Transverse colon (tissue), 4 donors: ENCODE results near the gene LINGO3. TPM values are rescaled to one million over a fixed set of nuclear protein-coding genes. Genes with fewer than 3 reads are reported as not detected.

Experiments
- DNase-seq: peaks from one replicate; pipeline ENCODE4 v3.0.0-alpha.2; 2019
- H3K27ac ChIP-seq, 4 donors: fragments of 200-600 bp; sonication (generic); 2 replicates each; pipeline ENCODE4 v1.5.1; 2016 to 2018; ENCODE audit warnings: inconsistent platforms in 4 of 4
- H3K27me3 ChIP-seq: fragments of 200-600 bp; sonication (generic); 2 replicates; pipeline ENCODE4 v1.5.1; 2017; ENCODE audit warnings: inconsistent platforms
- H3K36me3 ChIP-seq, 4 donors: fragments of 200-600 bp; sonication (generic); 2 replicates each; pipeline ENCODE4 v1.5.1; 2017 to 2019; ENCODE audit warnings: inconsistent platforms in 4 of 4
- H3K4me1 ChIP-seq, 4 donors: fragments of 200-600 bp; sonication (generic); 2 replicates each; pipeline ENCODE4 v1.5.1; 2017 to 2020; ENCODE audit warnings: inconsistent platforms in 4 of 4
- H3K4me3 ChIP-seq, 4 donors: fragments of 200-600 bp; sonication (generic); 1 replicate in 1 of 4; 2 replicates in 3 of 4; pipeline versions ENCODE4 v1.5.1 to v1.6.1; 2017 to 2019; ENCODE audit warnings: inconsistent platforms in 4 of 4
- H3K9me3 ChIP-seq, 2 donors: fragments of 200-600 bp; sonication (generic); 2 replicates each; pipeline ENCODE4 v1.5.1; 2017 to 2019; ENCODE audit warnings: inconsistent platforms in 2 of 2
- CTCF ChIP-seq, 5 experiments: fragments of 200-600 bp in 3 of 5; fragments of 450-650 bp in 2 of 5; sonication (generic) in 3 of 5; IDR thresholded peaks; 1 replicate in 2 of 5; 2 replicates in 3 of 5; pipeline ENCODE4 v1.5.1; 2016 to 2017; ENCODE audit warnings: antibody characterized with exemption in 5 of 5, inconsistent platforms in 3 of 5, mild to moderate bottlenecking in 2 of 5, moderate library complexity in 1 of 5
- EP300 ChIP-seq: sonication (generic); formaldehyde crosslinking; IDR thresholded peaks from one replicate; pipeline ENCODE4 v1.6.1; 2017; ENCODE audit warnings: antibody characterized with exemption, low read depth
- POLR2A ChIP-seq: fragments of 450-650 bp; IDR thresholded peaks from one replicate; pipeline ENCODE4 v1.6.1; 2016; ENCODE audit warnings: antibody characterized with exemption, mild to moderate bottlenecking, moderate library complexity
- POLR2AphosphoS5 ChIP-seq, 3 donors: sonication (generic); formaldehyde crosslinking; IDR thresholded peaks; one replicate each; pipeline ENCODE4 v1.6.1; 2016; ENCODE audit warnings: antibody characterized with exemption in 3 of 3
- WGBS, 2 donors: methylation state at CpG; one replicate each; pipeline ENCODE4 v1.1.5; 2018; ENCODE audit warnings: low coverage in 1 of 2; 5-methylcytosine and 5-hydroxymethylcytosine counted together
- in situ Hi-C, 4 donors: fragments of 200-750 bp; cut with MboI; loops; one replicate each; pipeline versions ENCODE4 v1.15.0 to v1.15.1; 2017; ENCODE audit warnings: low sequenced_read_pairs in 3 of 4, low pct_ligation_motif_present in 1 of 4, low pct_unique_long_range_greater_than_20kb in 1 of 4
- intact Hi-C: fragments of 100-400 bp; cut with DNase I; formaldehyde crosslinking; loops from one replicate; pipeline ENCODE4 v1.15.1; 2023; ENCODE audit warnings: low total_unique reads
- total RNA-seq, 4 donors: library from RNA; depleted of rRNA; stranded (reverse); fragments of >200 nt; gene quantifications; one replicate each; pipeline ENCODE4 v1.1.0, GENCODE V29; 2016

The LINGO3 gene
- total RNA-seq, 4 donors from 2014 or later, result 0.27 to 1.5 (median 0.64) TPM; not detected in 1

DNA sequence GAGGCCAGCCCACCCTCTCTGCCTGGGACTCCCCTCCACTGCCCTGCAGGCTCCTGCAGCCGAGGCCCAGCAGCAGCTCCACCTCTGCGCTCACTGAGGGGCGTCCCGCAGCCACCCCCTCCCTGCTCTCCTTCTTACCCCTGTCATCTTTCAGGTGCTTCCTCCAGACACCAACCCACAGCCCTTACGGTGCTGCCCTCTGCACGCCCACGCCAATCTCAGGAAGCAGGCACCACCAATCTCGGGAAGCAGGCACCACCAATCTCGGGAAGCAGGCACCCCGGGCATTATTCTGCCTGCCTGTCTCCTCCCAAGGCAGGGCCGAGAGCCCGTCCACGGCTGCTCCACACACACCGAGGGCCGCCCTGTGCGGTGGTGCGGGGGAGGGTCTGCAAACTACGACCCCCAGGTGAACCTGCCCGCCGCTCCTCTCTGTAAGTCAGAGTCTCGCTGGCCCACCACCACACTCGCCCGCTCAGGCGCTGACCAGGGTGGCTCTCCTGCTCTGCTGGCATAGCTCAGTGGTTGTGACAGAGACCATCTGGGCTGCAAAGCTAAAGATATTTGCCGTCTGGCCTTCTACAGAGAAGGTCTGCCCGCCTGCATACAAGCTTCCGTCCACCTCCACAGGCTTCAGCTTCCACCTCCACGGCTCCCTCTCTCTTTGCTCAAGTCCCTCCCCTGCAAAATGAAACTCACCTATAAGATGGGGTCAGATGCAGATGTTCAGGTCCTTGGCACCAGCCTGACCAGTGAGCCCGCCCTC, 17.5 kb upstream of the LINGO3 start:
- DNase-seq, result no peak
- H3K4me1 ChIP-seq, result peaks cover 18 to 30% (median 27%) of the 10 kb centered on the region in 4 donors
- H3K27ac ChIP-seq, result no peak overlapping the region
- no peaks in the 10 kb centered on the region for H3K27me3 ChIP-seq
- peaks cover 0 to 3% (median 0%) of the 10 kb centered on the region in 4 donors for H3K36me3 ChIP-seq
- no peak overlapping the region for H3K4me3 ChIP-seq
- WGBS, 2 donors, result 78% methylated on average over 22 of the region's 29 CpGs; no CpG with 5 or more reads in 1 of the 2 donors
- TF ChIP-seq CTCF (IDR thresholded peaks at IDR 0.05), result no peak
- TF ChIP-seq POLR2A, result no peak
- TF ChIP-seq EP300, result no peak
- TF ChIP-seq POLR2AphosphoS5 (IDR thresholded peaks at IDR 0.05), result no peak
- no peaks in the 10 kb centered on the region for H3K9me3 ChIP-seq
- in situ Hi-C loops, result no loop called here
- intact Hi-C loops, result loop anchor here (10.0 kb wide), 1 partner anchor 171 kb away; the partner anchor contains the start of gene AP3D1

DNA sequence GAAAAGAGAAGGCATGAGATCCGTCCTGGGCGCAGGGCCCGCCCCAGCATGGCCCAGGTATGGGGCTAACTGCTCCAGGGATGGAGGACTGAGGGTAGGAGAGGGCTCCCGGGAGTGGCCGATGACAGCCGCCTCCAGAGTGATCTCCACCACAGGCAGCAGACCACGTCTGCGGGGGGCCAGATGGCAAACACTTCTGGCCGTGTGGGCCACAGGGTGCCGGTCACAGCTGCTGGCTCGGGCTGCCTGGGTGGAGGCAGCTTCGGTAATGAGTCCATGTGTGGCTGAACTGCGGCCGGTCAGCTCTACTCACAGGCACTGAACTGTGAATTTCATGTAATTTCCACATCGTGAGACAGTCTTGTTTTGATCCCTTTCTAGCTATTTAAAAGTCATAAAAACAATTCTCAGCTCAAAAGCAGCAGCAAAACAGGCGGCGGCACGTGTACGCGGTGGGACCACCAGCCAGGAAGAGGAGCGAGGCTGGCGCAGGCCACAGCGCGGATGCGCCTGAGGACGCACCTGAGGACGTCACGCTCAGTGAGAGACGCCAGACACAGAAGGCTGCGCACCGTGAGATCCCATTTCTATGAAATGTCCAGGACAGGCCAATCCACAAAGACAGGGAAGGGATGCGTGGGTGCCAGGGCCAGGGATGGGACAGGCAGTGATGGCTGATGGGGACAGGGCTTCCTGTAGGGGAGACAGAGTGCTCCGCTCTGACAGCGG, 16.4 kb upstream of the LINGO3 start:
- WGBS, 2 donors, result 88% methylated on average over 34 of the region's 34 CpGs; no CpG with 5 or more reads in 1 of the 2 donors
- H3K36me3 ChIP-seq, result peaks cover 0 to 3% (median 0%) of the 10 kb centered on the region in 4 donors
- TF ChIP-seq EP300, result no peak
- TF ChIP-seq CTCF (IDR thresholded peaks at IDR 0.05), result no peak
- TF ChIP-seq POLR2AphosphoS5 (IDR thresholded peaks at IDR 0.05), result no peak
- TF ChIP-seq POLR2A, result no peak
- H3K27ac ChIP-seq, result no peak overlapping the region
- peaks cover 10 to 19% (median 17%) of the 10 kb centered on the region in 4 donors for H3K4me1 ChIP-seq
- intact Hi-C loops (loop anchor here (10.0 kb wide), 1 partner anchor 170 kb away; the partner anchor contains the start of gene AP3D1), in situ Hi-C loops (loop anchor here in 1 of 4 donors (25.0 kb wide), 1 partner anchor 288 kb away; no protein-coding TSS in a partner anchor)
- no peaks in the 10 kb centered on the region for H3K27me3 ChIP-seq
- no peaks in the 10 kb centered on the region for H3K9me3 ChIP-seq
- no peak for DNase-seq
- no peak overlapping the region for H3K4me3 ChIP-seq

DNA sequence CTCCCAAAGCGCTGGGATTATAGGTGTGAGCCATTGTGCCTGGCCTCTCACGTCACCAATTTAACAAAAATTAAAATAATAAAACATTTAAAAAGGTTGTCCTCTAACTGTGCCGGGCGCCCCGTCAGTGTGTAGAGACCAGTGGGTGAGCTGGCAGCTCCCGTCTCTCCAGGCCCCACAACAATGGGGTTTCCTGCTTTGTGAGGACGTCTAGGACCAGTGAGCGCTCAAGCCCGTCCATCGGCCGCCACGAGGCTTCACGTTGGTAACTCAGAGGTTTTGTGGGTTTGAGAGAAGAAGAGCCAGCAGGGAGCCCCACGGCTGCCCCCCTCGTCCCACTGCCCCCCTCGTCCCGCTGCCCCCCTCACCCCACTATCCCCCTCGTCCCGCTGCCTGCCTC, 15.8 kb upstream of the LINGO3 start:
- TF ChIP-seq POLR2AphosphoS5 (IDR thresholded peaks at IDR 0.05), result no peak
- TF ChIP-seq EP300, result no peak
- TF ChIP-seq CTCF (IDR thresholded peaks at IDR 0.05), result no peak
- TF ChIP-seq POLR2A, result no peak
- in situ Hi-C loops (loop anchor here in 1 of 4 donors (25.0 kb wide), 1 partner anchor 289 kb away; no protein-coding TSS in a partner anchor), intact Hi-C loops (loop anchor here (10.0 kb wide), 1 partner anchor 169 kb away; the partner anchor contains the start of gene AP3D1)
- Histone ChIP-seq H3K4me1 (peaks cover 10 to 15% (median 13%) of the 10 kb centered on the region in 4 donors), H3K9me3 (no peaks in the 10 kb centered on the region), H3K4me3 (no peak overlapping the region), H3K27me3 (no peaks in the 10 kb centered on the region), H3K36me3 (peaks cover 0 to 3% (median 0%) of the 10 kb centered on the region in 4 donors), H3K27ac (no peak overlapping the region)
- WGBS, 2 donors, result 90 to 93% methylated on average over 6 to 17 of the region's 19 CpGs
- DNase-seq, result no peak
